ENCODE measurements around the gene LHFPL2.

The LHFPL2 gene

DNA sequence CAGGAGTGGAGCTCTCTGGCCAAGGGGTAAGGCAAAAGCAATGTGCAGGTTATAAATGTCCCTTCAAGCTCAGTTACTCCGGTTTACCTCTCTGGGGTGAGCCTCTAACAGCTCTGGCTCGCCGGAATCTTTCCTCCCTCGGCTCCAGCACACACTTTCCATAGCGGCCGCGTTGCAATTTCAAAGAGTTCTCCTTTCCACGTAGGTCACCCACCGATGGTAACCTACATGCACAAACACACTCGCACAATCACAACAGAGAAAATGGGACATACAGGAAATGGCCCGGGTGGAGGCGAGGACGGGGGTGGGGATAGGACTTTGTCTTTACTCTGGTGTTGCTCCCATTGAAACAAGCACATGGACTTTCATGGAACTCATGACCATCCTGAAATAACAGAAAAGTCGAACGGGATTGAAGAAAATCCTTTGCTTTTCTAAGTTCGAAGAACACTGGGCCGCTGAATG is 1.2 kb downstream of the LHFPL2 start:
- TF ChIP-seq FOXP2 (optimal IDR thresholded peaks at IDR 0.05; ENCODE audit: borderline replicate concordance, extremely low read depth, extremely low read length, insufficient read depth) (no peak), TAF1 (IDR thresholded peaks at IDR 0.05; ENCODE audit: borderline replicate concordance, insufficient read depth, low read length) (0 out of 2 replicates have a peak, but pooled peaks have one; percentile 25), SIN3A (IDR thresholded peaks at IDR 0.05; ENCODE audit: borderline replicate concordance, insufficient read depth, low read length) (0 out of 2 replicates have a peak, but pooled peaks have one; percentile 66)

DNA sequence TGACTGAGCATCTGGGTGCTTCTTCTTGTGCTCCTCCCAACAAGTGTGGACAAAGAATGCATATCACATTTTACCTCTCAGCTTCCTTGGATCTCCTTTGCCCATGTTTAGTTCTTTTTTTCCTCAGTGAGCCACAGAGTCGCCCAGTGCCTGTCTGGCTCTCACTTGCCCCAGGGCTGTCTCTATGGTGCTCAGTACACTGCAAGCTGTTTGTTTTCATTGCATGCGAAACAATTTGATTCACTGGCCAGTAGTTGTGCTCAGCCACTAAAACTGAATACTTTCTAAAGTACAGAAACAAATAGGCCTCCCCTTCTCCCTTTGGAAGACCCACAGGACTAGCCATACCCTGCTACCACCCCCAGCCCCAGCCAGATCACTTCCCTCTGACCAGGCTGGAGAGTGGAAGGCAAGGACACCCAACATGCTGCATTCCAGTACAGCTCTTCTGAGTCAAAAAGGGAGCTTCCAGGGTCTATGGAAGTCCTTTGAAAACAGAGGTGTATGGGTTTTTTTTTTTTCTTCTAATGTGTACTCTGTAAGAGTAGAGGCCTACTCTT is 3.8 kb downstream of the LHFPL2 start:
- TF ChIP-seq FOXP2 (optimal IDR thresholded peaks at IDR 0.05; ENCODE audit: borderline replicate concordance, extremely low read depth, extremely low read length, insufficient read depth) (no peak), POLR2AphosphoS5 (IDR thresholded peaks at IDR 0.05; ENCODE audit: low read depth, low read length) (no peak), SIN3A (IDR thresholded peaks at IDR 0.05; ENCODE audit: borderline replicate concordance, insufficient read depth, low read length) (no peak), TAF1 (IDR thresholded peaks at IDR 0.05; ENCODE audit: borderline replicate concordance, insufficient read depth, low read length) (no peak)
- TF ChIP-seq, protein P1, sequence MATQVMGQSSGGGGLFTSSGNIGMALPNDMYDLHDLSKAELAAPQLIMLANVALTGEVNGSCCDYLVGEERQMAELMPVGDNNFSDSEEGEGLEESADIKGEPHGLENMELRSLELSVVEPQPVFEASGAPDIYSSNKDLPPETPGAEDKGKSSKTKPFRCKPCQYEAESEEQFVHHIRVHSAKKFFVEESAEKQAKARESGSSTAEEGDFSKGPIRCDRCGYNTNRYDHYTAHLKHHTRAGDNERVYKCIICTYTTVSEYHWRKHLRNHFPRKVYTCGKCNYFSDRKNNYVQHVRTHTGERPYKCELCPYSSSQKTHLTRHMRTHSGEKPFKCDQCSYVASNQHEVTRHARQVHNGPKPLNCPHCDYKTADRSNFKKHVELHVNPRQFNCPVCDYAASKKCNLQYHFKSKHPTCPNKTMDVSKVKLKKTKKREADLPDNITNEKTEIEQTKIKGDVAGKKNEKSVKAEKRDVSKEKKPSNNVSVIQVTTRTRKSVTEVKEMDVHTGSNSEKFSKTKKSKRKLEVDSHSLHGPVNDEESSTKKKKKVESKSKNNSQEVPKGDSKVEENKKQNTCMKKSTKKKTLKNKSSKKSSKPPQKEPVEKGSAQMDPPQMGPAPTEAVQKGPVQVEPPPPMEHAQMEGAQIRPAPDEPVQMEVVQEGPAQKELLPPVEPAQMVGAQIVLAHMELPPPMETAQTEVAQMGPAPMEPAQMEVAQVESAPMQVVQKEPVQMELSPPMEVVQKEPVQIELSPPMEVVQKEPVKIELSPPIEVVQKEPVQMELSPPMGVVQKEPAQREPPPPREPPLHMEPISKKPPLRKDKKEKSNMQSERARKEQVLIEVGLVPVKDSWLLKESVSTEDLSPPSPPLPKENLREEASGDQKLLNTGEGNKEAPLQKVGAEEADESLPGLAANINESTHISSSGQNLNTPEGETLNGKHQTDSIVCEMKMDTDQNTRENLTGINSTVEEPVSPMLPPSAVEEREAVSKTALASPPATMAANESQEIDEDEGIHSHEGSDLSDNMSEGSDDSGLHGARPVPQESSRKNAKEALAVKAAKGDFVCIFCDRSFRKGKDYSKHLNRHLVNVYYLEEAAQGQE (IDR thresholded peaks at IDR 0.05; ENCODE audit: insufficient read depth in 1 of 2, low read depth in 2 of 2, low read length in 2 of 2): no peak

DNA sequence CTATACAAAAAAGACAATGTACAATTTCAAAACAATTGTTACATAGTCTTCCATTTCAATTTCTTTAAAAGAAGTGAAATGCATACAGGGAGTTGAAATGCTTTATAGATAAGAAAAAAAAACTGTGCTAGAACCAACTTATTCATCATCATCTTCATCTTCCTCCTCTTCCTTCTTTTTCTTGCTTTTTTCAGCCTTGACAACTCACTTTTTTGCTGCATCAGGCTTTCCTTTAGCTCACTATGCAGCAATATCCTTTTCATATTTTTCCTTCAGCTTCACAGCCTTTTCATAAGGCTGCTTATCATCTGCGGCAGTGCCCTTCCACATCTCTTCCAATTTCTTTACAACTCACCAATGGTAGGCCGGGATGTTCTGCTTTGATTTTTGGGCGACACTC is 4.4 kb downstream of the LHFPL2 start:
- TF ChIP-seq TAF1 (IDR thresholded peaks at IDR 0.05; ENCODE audit: borderline replicate concordance, insufficient read depth, low read length): no peak
- TF ChIP-seq, protein P1 (IDR thresholded peaks at IDR 0.05; ENCODE audit: insufficient read depth in 1 of 2, low read depth in 2 of 2, low read length in 2 of 2): no peak
- no peak for TF ChIP-seq FOXP2 (optimal IDR thresholded peaks at IDR 0.05; ENCODE audit: borderline replicate concordance, extremely low read depth, extremely low read length, insufficient read depth)
- TF ChIP-seq POLR2AphosphoS5 (IDR thresholded peaks at IDR 0.05; ENCODE audit: low read depth, low read length): no peak
- no peak for TF ChIP-seq SIN3A (IDR thresholded peaks at IDR 0.05; ENCODE audit: borderline replicate concordance, insufficient read depth, low read length)

DNA sequence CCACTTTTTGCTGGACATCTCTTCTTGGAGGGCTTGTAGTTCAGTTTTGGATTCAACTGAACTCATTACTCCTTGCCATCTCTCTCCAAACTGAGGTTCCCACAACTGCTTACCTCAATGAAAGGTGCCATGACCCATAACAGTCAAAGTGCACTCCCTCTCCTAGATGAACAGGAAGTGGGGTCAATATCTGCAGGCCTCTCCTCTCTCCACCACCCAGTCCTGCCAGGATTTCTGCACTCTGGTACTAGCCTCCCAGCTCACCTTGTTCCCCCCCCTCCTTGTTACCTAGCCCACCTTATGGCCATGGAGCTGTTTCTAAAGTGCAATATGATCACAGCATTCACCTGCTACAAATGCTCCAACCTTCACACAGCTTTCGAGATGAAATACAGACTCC is 5.9 kb downstream of the LHFPL2 start:
- no peak for TF ChIP-seq FOXP2 (optimal IDR thresholded peaks at IDR 0.05; ENCODE audit: borderline replicate concordance, extremely low read depth, extremely low read length, insufficient read depth)
- no peak for TF ChIP-seq TAF1 (IDR thresholded peaks at IDR 0.05; ENCODE audit: borderline replicate concordance, insufficient read depth, low read length)
- TF ChIP-seq, protein P1 (IDR thresholded peaks at IDR 0.05; ENCODE audit: insufficient read depth in 1 of 2, low read depth in 2 of 2, low read length in 2 of 2): no peak
- no peak for TF ChIP-seq POLR2AphosphoS5 (IDR thresholded peaks at IDR 0.05; ENCODE audit: low read depth, low read length)
- TF ChIP-seq SIN3A (IDR thresholded peaks at IDR 0.05; ENCODE audit: borderline replicate concordance, insufficient read depth, low read length): no peak

DNA sequence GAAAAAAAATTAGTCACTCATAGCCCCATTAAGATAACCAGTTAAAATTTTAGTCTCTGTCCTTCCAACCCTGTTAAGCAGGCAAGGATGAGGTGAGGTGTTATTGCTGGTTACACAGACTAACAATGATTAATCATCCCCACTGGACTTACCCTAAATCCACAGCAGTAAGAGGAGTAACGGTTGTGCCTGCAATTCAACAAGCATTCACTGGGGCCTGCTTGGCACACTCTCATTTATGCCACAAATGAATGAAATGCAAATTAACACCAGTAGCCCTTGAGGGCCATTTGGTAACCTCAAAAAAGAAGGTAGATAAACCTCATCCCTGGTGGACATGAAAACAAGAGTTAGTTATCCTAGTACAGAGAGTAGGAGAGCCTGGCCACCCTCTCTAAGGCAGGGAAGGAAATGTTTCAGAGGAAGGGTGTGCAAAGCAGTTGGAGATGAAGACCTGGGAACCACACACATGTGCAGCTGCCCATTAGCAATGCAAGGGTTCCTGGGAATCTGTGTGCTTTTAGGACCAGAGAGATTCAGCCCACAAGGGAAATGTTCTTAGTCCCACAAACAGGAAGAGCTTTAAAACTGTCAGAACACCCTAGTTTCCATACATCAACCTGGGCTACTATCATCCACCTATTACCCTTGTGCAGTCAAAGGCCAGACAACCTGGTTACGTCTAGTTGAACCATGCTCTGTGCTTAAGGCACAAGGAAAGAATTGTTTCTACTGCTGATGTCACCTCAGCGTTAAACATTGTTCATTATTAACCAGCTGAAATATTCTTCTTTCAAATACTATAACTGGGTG is 7.7 kb downstream of the LHFPL2 start:
- TF ChIP-seq POLR2AphosphoS5 (IDR thresholded peaks at IDR 0.05; ENCODE audit: low read depth, low read length) (no peak), SIN3A (IDR thresholded peaks at IDR 0.05; ENCODE audit: borderline replicate concordance, insufficient read depth, low read length) (no peak), TAF1 (IDR thresholded peaks at IDR 0.05; ENCODE audit: borderline replicate concordance, insufficient read depth, low read length) (no peak)
- TF ChIP-seq, protein P1 (IDR thresholded peaks at IDR 0.05; ENCODE audit: insufficient read depth in 1 of 2, low read depth in 2 of 2, low read length in 2 of 2): no peak

Measured in PFSK-1 (cell line).